Uterus (tissue), 4 donors: Measurements from ENCODE around the gene CCSER2. TPM values are rescaled to one million over a fixed set of nuclear protein-coding genes. Genes with fewer than 3 reads are reported as not detected.
"Not testable (repeated sequence)": the region's sequence is repeated elsewhere in the genome, so short reads cannot be mapped to it uniquely, and the experiment has no call there.

ENCODE experiments used
- DNase-seq, 2 donors: peaks; one replicate each; pipeline ENCODE4 v3.0.0-alpha.2; 2019 to 2020
- H3K27ac ChIP-seq, 2 donors: fragments of 200-600 bp; sonication (generic); 1 replicate in 1 of 2; 2 replicates in 1 of 2; pipeline ENCODE4 v1.5.1; 2016 to 2018
- H3K27me3 ChIP-seq, 2 donors: fragments of 200-600 bp; sonication (generic); one replicate each; pipeline ENCODE4 v1.5.1; 2018 to 2019; ENCODE audit warnings: control low read depth in 1 of 2
- H3K36me3 ChIP-seq, 2 donors: fragments of 200-600 bp; sonication (generic); one replicate each; pipeline ENCODE4 v1.5.1; 2019; ENCODE audit warnings: control low read depth in 1 of 2
- H3K4me1 ChIP-seq, 2 donors: fragments of 200-600 bp; sonication (generic); one replicate each; pipeline ENCODE4 v1.5.1; 2018 to 2019; ENCODE audit warnings: control low read depth in 1 of 2
- H3K4me3 ChIP-seq, 2 donors: fragments of 200-600 bp; sonication (generic); 1 replicate in 1 of 2; 2 replicates in 1 of 2; pipeline ENCODE4 v1.5.1; 2018 to 2019; ENCODE audit warnings: mild to moderate bottlenecking in 1 of 2
- H3K9me3 ChIP-seq, 2 donors: fragments of 200-600 bp; sonication (generic); one replicate each; pipeline ENCODE4 v1.5.1; 2019; ENCODE audit warnings: control low read depth in 1 of 2
- CTCF ChIP-seq, 4 experiments: fragments of 200-600 bp in 2 of 4; fragments of 450-650 bp in 2 of 4; sonication (generic) in 2 of 4; IDR thresholded peaks; one replicate each; pipeline ENCODE4 v1.5.1; 2016 to 2019; ENCODE audit warnings: antibody characterized with exemption in 4 of 4, mild to moderate bottlenecking in 2 of 4, moderate library complexity in 1 of 4
- POLR2A ChIP-seq, 2 donors: fragments of 450-650 bp; IDR thresholded peaks; one replicate each; pipeline ENCODE4 v1.6.1; 2016; ENCODE audit warnings: antibody characterized with exemption in 2 of 2, mild to moderate bottlenecking in 1 of 2, moderate library complexity in 1 of 2
- intact Hi-C: fragments of 100-400 bp; cut with DNase I; formaldehyde crosslinking; loops from one replicate; pipeline ENCODE4 v1.15.1; 2023; ENCODE audit warnings: low total_unique reads
- total RNA-seq, 4 donors: library from RNA; depleted of rRNA in 3 of 4; stranded (reverse); fragments of >200 nt in 3 of 4; gene quantifications; one replicate each; pipeline versions ENCODE4 v1.1.0 to v1.2.4, GENCODE V29; 2014 to 2023
- donor health status: DM: yes; HTN: yes; CAD: no.

CCSER2 gene
- total RNA-seq, 4 donors from 2014 or later, result 40.5 to 112 (median 54.0) TPM

GRCh38 chr10:84312816-84313215 is 15.6 kb upstream of the CCSER2 start:
- Histone ChIP-seq H3K4me1 (no peaks in the 10 kb centered on the region), H3K36me3 (no peaks in the 10 kb centered on the region), H3K4me3 (no peak overlapping the region), H3K27me3 (no peaks in the 10 kb centered on the region), H3K27ac (no peak overlapping the region), H3K9me3 (no peaks in the 10 kb centered on the region)
- TF ChIP-seq CTCF (IDR thresholded peaks at IDR 0.05), result no peak
- no peak for TF ChIP-seq POLR2A (IDR thresholded peaks at IDR 0.05)
- intact Hi-C loops, result no loop called here
- no peak for DNase-seq

- Histone ChIP-seq H3K9me3 (no peaks in the 10 kb centered on the region), H3K4me3 (no peak overlapping the region), H3K4me1 (no peaks in the 10 kb centered on the region), H3K27me3 (no peaks in the 10 kb centered on the region), H3K36me3 (no peaks in the 10 kb centered on the region), H3K27ac (no peak overlapping the region)
- TF ChIP-seq CTCF (IDR thresholded peaks at IDR 0.05), result no peak
- no peak for TF ChIP-seq POLR2A (IDR thresholded peaks at IDR 0.05)
- no peak for DNase-seq
- intact Hi-C loops, result no loop called here
These were observed 14.1 kb upstream of the CCSER2 start for GRCh38 chr10:84314275-84314674.

- TF ChIP-seq CTCF (IDR thresholded peaks at IDR 0.05) (no peak), POLR2A (IDR thresholded peaks at IDR 0.05) (no peak)
- Histone ChIP-seq H3K36me3 (no peaks in the 10 kb centered on the region), H3K27me3 (no peaks in the 10 kb centered on the region), H3K4me3 (no peak overlapping the region), H3K9me3 (no peaks in the 10 kb centered on the region), H3K4me1 (no peaks in the 10 kb centered on the region), H3K27ac (no peak overlapping the region)
- no peak for DNase-seq
- intact Hi-C loops, result no loop called here
These were observed 11.2 kb upstream of the CCSER2 start for GRCh38 chr10:84317174-84317573.

- no peaks in the 10 kb centered on the region for H3K36me3 ChIP-seq
- H3K4me1 ChIP-seq, result no peaks in the 10 kb centered on the region
- intact Hi-C loops, result no loop called here
- TF ChIP-seq POLR2A (IDR thresholded peaks at IDR 0.05) (no peak), CTCF (IDR thresholded peaks at IDR 0.05) (no peak)
- H3K27ac ChIP-seq, result no peak overlapping the region
- no peak overlapping the region for H3K4me3 ChIP-seq
- DNase-seq, result no peak
- no peaks in the 10 kb centered on the region for H3K27me3 ChIP-seq
- no peaks in the 10 kb centered on the region for H3K9me3 ChIP-seq
These were observed 6.5 kb upstream of the CCSER2 start for GRCh38 chr10:84321902-84322301.

- DNase-seq, H3K27ac ChIP-seq, intact Hi-C loops, H3K27me3 ChIP-seq, H3K4me1 ChIP-seq, H3K4me3 ChIP-seq, H3K9me3 ChIP-seq, H3K36me3 ChIP-seq: not testable (repeated sequence)
These were observed 4.8 kb upstream of the CCSER2 start for GRCh38 chr10:84323566-84323965.

GRCh38 chr10:84326995-84327394 is 1.4 kb upstream of the CCSER2 start:
- H3K4me1 ChIP-seq, DNase-seq, H3K36me3 ChIP-seq, H3K27me3 ChIP-seq, intact Hi-C loops, H3K9me3 ChIP-seq, H3K4me3 ChIP-seq: not testable (repeated sequence)
- H3K27ac ChIP-seq, result peak overlapping the region in 1 of 2 donors; percentile 84
